K562 (cell line): ENCODE results near the gene C18orf32. TPM values are rescaled to one million over a fixed set of nuclear protein-coding genes. Genes with fewer than 3 reads are reported as not detected.

ENCODE experiments used
- ATAC-seq: fragments of 200-7000 bp; cut with Tn5 transposase; 3 replicates; pipeline ENCODE4 v1.9.1; 2020; ENCODE audit warnings: moderate library complexity
- BruUV-seq: library from RNA; stranded (reverse); fragments of 400-500 nt; replicated peaks from 2 replicates; lab custom pipeline; 2021; lab: Mats Ljungman, UMichigan
- CTCF ChIA-PET: fragments of 300-600 bp; formaldehyde crosslinking; extraction: SDS; loops from one replicate; lab custom pipeline; 2021; ENCODE audit warnings: low intra/inter-chr PET ratio; lab: Yijun Ruan, JAX
- POLR2A ChIA-PET: fragments of 300-600, 350-650 bp; sonication (Branson Sonifier 250); formaldehyde crosslinking; extraction: SDS; loops from one replicate; lab custom pipeline; 2021; ENCODE audit warnings: antibody characterized with exemption, inconsistent platforms; lab: Yijun Ruan, JAX
- DNase-seq, 4 experiments: peaks; one replicate each; pipeline versions ENCODE4 v3.0.0 to v3.0.0-alpha.2; 2011 to 2018; ENCODE audit warnings: low spot score in 3 of 4, mixed read lengths in 3 of 4; ENCODE audit errors: extremely low read depth in 1 of 4
- FAIRE-seq: peaks from 2 replicates; lab custom pipeline; 2011; peaks lifted over from hg19 to GRCh38; lab: Jason Lieb, UNC
- H2AFZ ChIP-seq: 2 replicates; pipeline ENCODE4 v1.6.0; 2011; ENCODE audit warnings: low read depth, low read length, control low read depth, inconsistent platforms
- H3K27ac ChIP-seq: fragments of 200-600 bp; 3 replicates; pipeline ENCODE4 v1.8.0; 2011; ENCODE audit warnings: low read depth, mild to moderate bottlenecking, control low read depth, inconsistent platforms, low read length, moderate library complexity, mixed read lengths; ENCODE audit errors: extremely low read depth
- H3K27me3 ChIP-seq, 2 experiments: fragments of 300-600 bp in 1 of 2; 2 replicates in 1 of 2; 3 replicates in 1 of 2; pipeline versions ENCODE4 v1.6.0 to v1.8.0; 2011; ENCODE audit warnings: inconsistent platforms in 2 of 2, low read length in 2 of 2, mild to moderate bottlenecking in 1 of 2, mixed read lengths in 1 of 2, moderate library complexity in 1 of 2; ENCODE audit not compliant: control insufficient read depth in 2 of 2, insufficient read depth in 2 of 2
- H3K36me3 ChIP-seq: fragments of 300-600 bp; 3 replicates; pipeline ENCODE4 v1.8.0; 2011; ENCODE audit warnings: mild to moderate bottlenecking, low read length, inconsistent platforms; ENCODE audit not compliant: control insufficient read depth, insufficient read depth
- H3K4me1 ChIP-seq, 2 experiments: fragments of 200-600 bp in 1 of 2; replicated peaks in 1 of 2; 2 replicates in 1 of 2; 3 replicates in 1 of 2; pipeline versions ENCODE4 v1.5.1 to v1.8.0; 2011; ENCODE audit warnings: inconsistent platforms in 2 of 2, low read length in 2 of 2, mild to moderate bottlenecking in 1 of 2, mixed read lengths in 1 of 2, moderate library complexity in 1 of 2; ENCODE audit not compliant: control insufficient read depth in 2 of 2, insufficient read depth in 2 of 2
- H3K4me2 ChIP-seq: 2 replicates; pipeline ENCODE4 v1.6.1; 2011; ENCODE audit warnings: low read length, control low read depth, inconsistent platforms, mixed read lengths; ENCODE audit not compliant: insufficient read depth
- H3K4me3 ChIP-seq: fragments of 200-600 bp; sonication (generic), shearing (Covaris generic); 2 replicates; pipeline ENCODE4 v1.5.1; 2016; ENCODE audit warnings: control low read depth, inconsistent platforms
- H3K79me2 ChIP-seq: fragments of 200-600 bp; 3 replicates; pipeline ENCODE4 v1.8.0; 2011; ENCODE audit warnings: low read length, inconsistent platforms; ENCODE audit not compliant: control insufficient read depth, insufficient read depth
- H3K9ac ChIP-seq, 2 experiments: 2 replicates each; pipeline versions ENCODE4 v1.6.0 to v1.6.1; 2011; ENCODE audit warnings: low read depth in 2 of 2, low read length in 2 of 2, control low read depth in 1 of 2, inconsistent platforms in 1 of 2, mild to moderate bottlenecking in 1 of 2, mixed read lengths in 1 of 2; ENCODE audit not compliant: insufficient read depth in 1 of 2
- H3K9me1 ChIP-seq: one replicate; pipeline ENCODE4 v1.6.0; 2011; ENCODE audit warnings: inconsistent platforms, mild to moderate bottlenecking, low read length, moderate library complexity; ENCODE audit not compliant: control insufficient read depth, insufficient read depth
- H3K9me3 ChIP-seq: replicated peaks from 2 replicates; pipeline ENCODE4 v1.5.1; 2011; ENCODE audit warnings: low read depth, low read length, inconsistent platforms; ENCODE audit not compliant: control insufficient read depth, insufficient read depth
- H4K20me1 ChIP-seq: replicated peaks from 2 replicates; pipeline ENCODE4 v1.6.1; 2011; ENCODE audit warnings: low read length, inconsistent platforms, mixed read lengths; ENCODE audit not compliant: control insufficient read depth, insufficient read depth
- BRCA1 ChIP-seq, 2 experiments: fragments of 450-650 bp in 1 of 2; sonication (generic) in 1 of 2; formaldehyde crosslinking in 1 of 2; IDR thresholded peaks; 2 replicates each; pipeline versions ENCODE4 v1.5.0 to v1.6.1; 2017 to 2020; ENCODE audit warnings: mild to moderate bottlenecking in 1 of 2, missing genetic modification reagents in 1 of 2
- CBFA2T3 ChIP-seq: fragments of 450-650 bp; IDR thresholded peaks from 2 replicates; pipeline ENCODE4 v1.6.1; 2017
- CHD2 ChIP-seq: IDR thresholded peaks from 2 replicates; pipeline ENCODE4 v1.6.1; 2011; ENCODE audit warnings: low read depth, low read length
- E2F1 ChIP-seq: sonication (generic); formaldehyde crosslinking; IDR thresholded peaks from 2 replicates; pipeline ENCODE4 v1.8.1; 2023; ENCODE audit warnings: mild to moderate bottlenecking, missing genetic modification reagents, moderate library complexity
- KLF13 ChIP-seq: fragments of 450-650 bp; IDR thresholded peaks from 2 replicates; pipeline ENCODE4 v1.6.1; 2016; ENCODE audit warnings: missing genetic modification characterization, low read depth, mild to moderate bottlenecking, missing compliant biosample characterization, moderate library complexity, borderline replicate concordance
- LARP7 ChIP-seq: fragments of 450-650 bp; IDR thresholded peaks from 2 replicates; pipeline ENCODE4 v1.6.1; 2016
- MAFK ChIP-seq: IDR thresholded peaks from 2 replicates; pipeline ENCODE4 v1.6.1; 2011; ENCODE audit warnings: low read length, improper control_type of control experiment
- MEF2D ChIP-seq: conservative IDR thresholded peaks from 2 replicates; pipeline ENCODE4 v1.6.1; 2016; ENCODE audit warnings: low read depth, missing genetic modification characterization, missing compliant biosample characterization
- SP2 ChIP-seq: IDR thresholded peaks from 2 replicates; pipeline ENCODE4 v1.6.1; 2011; ENCODE audit warnings: mild to moderate bottlenecking, low read depth, low read length, moderate library complexity; ENCODE audit not compliant: poor library complexity, severe bottlenecking; ENCODE audit errors: extremely low read depth
- SREBF2 ChIP-seq: sonication (generic); formaldehyde crosslinking; IDR thresholded peaks from 2 replicates; pipeline ENCODE4 v1.4.0; 2020; ENCODE audit warnings: mild to moderate bottlenecking, missing genetic modification reagents
- SRF ChIP-seq, 2 experiments: fragments of 250-450, 450-650 bp in 1 of 2; sonication (Bioruptor Pico) in 1 of 2; sonication (generic) in 1 of 2; formaldehyde crosslinking; IDR thresholded peaks; 2 replicates each; pipeline versions ENCODE4 v1.5.0 to v1.5.1; 2020 to 2022; ENCODE audit warnings: mild to moderate bottlenecking in 1 of 2, missing genetic modification reagents in 1 of 2
- TEAD4 ChIP-seq, 2 experiments: sonication (generic) in 1 of 2; formaldehyde crosslinking in 1 of 2; IDR thresholded peaks; 2 replicates each; pipeline versions ENCODE4 v1.6.1 to v1.8.0; 2012 to 2022; ENCODE audit warnings: borderline replicate concordance in 1 of 2, inconsistent platforms in 1 of 2, low read length in 1 of 2, mild to moderate bottlenecking in 1 of 2, missing genetic modification reagents in 1 of 2
- ZBTB2 ChIP-seq: fragments of 450-650 bp; IDR thresholded peaks from 2 replicates; pipeline ENCODE4 v1.6.1; 2016; ENCODE audit warnings: antibody characterized with exemption
- ZC3H8 ChIP-seq: fragments of 450-650 bp; IDR thresholded peaks from 2 replicates; pipeline ENCODE4 v1.6.1; 2017
- ZNF655 ChIP-seq: fragments of 250-450 bp; sonication (Bioruptor Pico); IDR thresholded peaks from 2 replicates; pipeline ENCODE4 v1.5.0; 2021
- ZNF740 ChIP-seq, 3 experiments: fragments of 200-800 bp in 1 of 3; sonication (Bioruptor generic) in 1 of 3; sonication (generic) in 1 of 3; formaldehyde crosslinking in 1 of 3; IDR thresholded peaks; 2 replicates each; pipeline versions ENCODE4 v1.6.1 to v1.8.0; 2016 to 2022; ENCODE audit warnings: mild to moderate bottlenecking in 2 of 3, missing compliant biosample characterization in 2 of 3, missing genetic modification characterization in 2 of 3, missing genetic modification reagents in 1 of 3
- WGBS: fragments of 100-300 bp; shearing (Covaris generic); methylation state at CpG from one replicate; pipeline ENCODE4 v1.1.6; 2016; ENCODE audit warnings: low coverage, mixed read lengths; ENCODE audit not compliant: insufficient coverage; ENCODE audit errors: missing lambda C conversion rate; 5-methylcytosine and 5-hydroxymethylcytosine counted together
- in situ Hi-C: fragments of 300-500 bp; cut with MboI; formaldehyde crosslinking; loops from 4 replicates; pipeline ENCODE4 v1.15.0; 2018; ENCODE audit warnings: inconsistent platforms, mixed read lengths
- intact Hi-C: fragments of 100-400 bp; cut with micrococcal nuclease; formaldehyde crosslinking; loops from 2 replicates; pipeline ENCODE4 v1.14.2; 2022
- polyA plus RNA-seq, 8 experiments: library from polyadenylated mRNA; depleted of rRNA in 4 of 8; stranded (reverse) in 5 of 8; unstranded in 3 of 8; fragments of >200 nt; fragmentation: Nextera tagmentation in 2 of 8; fragmentation: Illumina TruSeq in 1 of 8; extraction: Ambion mirVana in 2 of 8; extraction: Trizol in 1 of 8; gene quantifications; 2 replicates each; pipeline versions ENCODE4 v1.2.1 to v1.2.3, GENCODE V29; 2011 to 2014; ENCODE audit warnings: inconsistent platforms in 1 of 8, missing spikeins in 1 of 8
- total RNA-seq, 7 experiments: library from RNA; depleted of rRNA in 6 of 7; stranded (reverse); fragments of >200 nt in 6 of 7; fragmentation: Illumina TruSeq in 2 of 7; extraction: Trizol in 2 of 7; gene quantifications; 2 replicates each; pipeline versions ENCODE4 v1.2.1 to v1.2.3, GENCODE V29; 2011 to 2021; ENCODE audit warnings: low replicate concordance in 1 of 7
- TF ChIP-seq, protein P1 (sequence below): sonication (generic); formaldehyde crosslinking; IDR thresholded peaks from 2 replicates; pipeline ENCODE4 v1.8.0; 2022; ENCODE audit warnings: missing genetic modification reagents, mild to moderate bottlenecking, borderline replicate concordance

The C18orf32 gene
- total and polyA plus RNA-seq, 9 of the 15 experiments (the other 6 are each of a cell fraction or from before 2014, with no cell fraction given): 8.5 to 35.0 (median 20.4) TPM

DNA sequence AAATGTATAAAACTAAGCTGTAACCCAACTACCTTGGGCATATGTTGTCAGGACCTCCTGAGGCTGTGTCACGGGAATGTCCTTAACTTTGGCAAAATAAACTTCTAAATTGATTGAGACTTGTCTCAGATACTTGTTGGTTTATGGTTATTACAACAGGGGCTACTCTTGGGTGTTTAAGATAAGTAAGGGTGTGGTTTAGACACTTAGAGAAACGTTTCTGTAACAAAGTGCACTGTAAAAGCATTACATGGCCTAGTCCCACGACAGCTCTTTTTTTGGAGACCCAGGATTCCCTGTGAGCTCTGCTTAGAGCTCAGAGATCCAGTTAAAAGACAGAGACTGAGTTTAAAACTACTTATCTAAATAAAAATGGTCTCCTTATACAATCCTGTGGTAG, 42.6 kb upstream of the C18orf32 start:
- intact Hi-C loops: no loop called here

More for the DNA sequence above, 42.6 kb upstream of the C18orf32 start:
- in situ Hi-C loops: no loop called here
- Histone ChIP-seq H3K9me3 (no peaks in the 10 kb centered on the region), H3K79me2 (no peaks in the 10 kb centered on the region), H3K9ac (no peak overlapping the region), H3K27ac (peak overlapping the region; percentile 48; the same call in 1 of the 3 replicates), H3K4me2 (no peak overlapping the region), H3K4me3 (no peak overlapping the region), H3K4me1 (peaks cover 3 to 21% of the 10 kb centered on the region in 2 experiments; a peak in 3 of 5 replicates), H2AFZ (0 out of 2 replicates have a peak overlapping the region, but pooled peaks have one; percentile 59), H3K27me3 (no peaks in the 10 kb centered on the region), H3K9me1 (no peaks in the 10 kb centered on the region), H4K20me1 (no peaks in the 10 kb centered on the region), H3K36me3 (no peaks in the 10 kb centered on the region)
- ATAC-seq (peak; percentile 78), FAIRE-seq (no peak), DNase-seq (peak in 1 of 4 experiments; percentile 23)
- BruUV-seq: no TSS peak
- 0% methylated on average over 3 of the region's 3 CpGs for WGBS
- TF ChIP-seq CHD2 (no peak), SREBF2 (CRISPR knock-in tag) (no peak), SP2 (no peak), TEAD4 (IDR thresholded peaks at IDR 0.05; ENCODE audit: low read length) (no peak), TEAD4 (CRISPR knock-in tag; IDR thresholded peaks at IDR 0.05; ENCODE audit: borderline replicate concordance) (no peak), ZNF740 (CRISPR knock-in tag; IDR thresholded peaks at IDR 0.05) (no peak), ZNF740 (tag; IDR thresholded peaks at IDR 0.05) (no peak), E2F1 (CRISPR knock-in tag) (no peak), ZC3H8 (no peak), ZBTB2 (no peak), ZNF655 (CRISPR knock-in tag) (no peak), SRF (CRISPR knock-in tag; IDR thresholded peaks at IDR 0.05) (no peak), KLF13 (no peak), MEF2D (no peak), BRCA1 (IDR thresholded peaks at IDR 0.05) (no peak), BRCA1 (CRISPR knock-in tag; IDR thresholded peaks at IDR 0.05) (no peak), CBFA2T3 (no peak), MAFK (no peak), LARP7 (no peak)
- TF ChIP-seq, protein P1, sequence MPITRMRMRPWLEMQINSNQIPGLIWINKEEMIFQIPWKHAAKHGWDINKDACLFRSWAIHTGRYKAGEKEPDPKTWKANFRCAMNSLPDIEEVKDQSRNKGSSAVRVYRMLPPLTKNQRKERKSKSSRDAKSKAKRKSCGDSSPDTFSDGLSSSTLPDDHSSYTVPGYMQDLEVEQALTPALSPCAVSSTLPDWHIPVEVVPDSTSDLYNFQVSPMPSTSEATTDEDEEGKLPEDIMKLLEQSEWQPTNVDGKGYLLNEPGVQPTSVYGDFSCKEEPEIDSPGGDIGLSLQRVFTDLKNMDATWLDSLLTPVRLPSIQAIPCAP (CRISPR knock-in tag): no peak
- CTCF ChIA-PET: no interaction called here
- POLR2A ChIA-PET: interaction anchor here (0.6 kb wide), 1 partner anchor 1174 kb away, joined by 3 read pairs; no protein-coding TSS in a partner anchor
